GM21515 (cell line): ENCODE results near the gene CIROP.

Experiments used
- ATAC-seq: cut with Tn5 transposase; IDR thresholded peaks from one replicate; pipeline ENCODE4 v1.9.1; 2021; ENCODE audit not compliant: unreplicated experiment

The CIROP gene

GRCh38 chr14:23104591-23105347 is at the start of gene CIROP:
Gene CIROP, minus strand, starts transcription at chr14:23104989. Its CDS starts 69 bp downstream, at chr14:23104920.
- no peak for ATAC-seq

GRCh38 chr14:23153851-23154796 is 49.3 kb upstream of the CIROP start:
- ATAC-seq: no peak

- no peak for ATAC-seq
Measured at GRCh38 chr14:23151342-23151741, 46.6 kb upstream of the CIROP start.

- no peak for ATAC-seq
Measured at GRCh38 chr14:23149745-23150144, 45.0 kb upstream of the CIROP start.

- no peak for ATAC-seq
Measured at GRCh38 chr14:23148591-23149249, 43.9 kb upstream of the CIROP start.

- ATAC-seq: no peak
Measured at GRCh38 chr14:23147676-23148075, 42.9 kb upstream of the CIROP start.

- no peak for ATAC-seq
Measured at GRCh38 chr14:23146980-23147379, 42.2 kb upstream of the CIROP start.

GRCh38 chr14:23146351-23146910 is 41.6 kb upstream of the CIROP start:
- no peak for ATAC-seq

GRCh38 chr14:23145794-23146350 is 41.1 kb upstream of the CIROP start:
- ATAC-seq: no peak

GRCh38 chr14:23143911-23144310 is 39.1 kb upstream of the CIROP start:
- ATAC-seq: no peak

- ATAC-seq: no peak
Measured at GRCh38 chr14:23142826-23143225, 38.0 kb upstream of the CIROP start.

- no peak for ATAC-seq
Measured at GRCh38 chr14:23141706-23142444, 37.1 kb upstream of the CIROP start.

- ATAC-seq: no peak
Measured at GRCh38 chr14:23140371-23140770, 35.6 kb upstream of the CIROP start.

- no peak for ATAC-seq
Measured at GRCh38 chr14:23139874-23140273, 35.1 kb upstream of the CIROP start.

GRCh38 chr14:23137813-23138535 is 33.2 kb upstream of the CIROP start:
- ATAC-seq: no peak

GRCh38 chr14:23137192-23137812 is 32.5 kb upstream of the CIROP start:
- no peak for ATAC-seq

GRCh38 chr14:23136566-23137133 is 31.9 kb upstream of the CIROP start:
- no peak for ATAC-seq

GRCh38 chr14:23132970-23133369 is 28.2 kb upstream of the CIROP start:
- no peak for ATAC-seq

GRCh38 chr14:23131482-23131881 is 26.7 kb upstream of the CIROP start:
- ATAC-seq: no peak
